PC-9 (cell line): Measurements from ENCODE around the gene CHPF2. TPM values are rescaled to one million over a fixed set of nuclear protein-coding genes. Genes with fewer than 3 reads are reported as not detected.

ENCODE experiments used
- BruUV-seq: library from RNA; stranded (reverse); fragments of 400-500 nt; replicated peaks from 2 replicates; lab custom pipeline; 2021; lab: Mats Ljungman, UMichigan
- CTCF ChIA-PET: fragments of 300-600 bp; sonication (Branson Sonifier 250); formaldehyde crosslinking; loops from one replicate; lab custom pipeline; 2022; ENCODE audit warnings: antibody characterized with exemption; lab: Charles Lee
- POLR2A ChIA-PET: fragments of 300-600 bp; sonication (Branson Sonifier 250); formaldehyde crosslinking; loops from one replicate; lab custom pipeline; 2022; ENCODE audit warnings: antibody characterized with exemption; ENCODE audit not compliant: unreplicated experiment; lab: Charles Lee
- DNase-seq, 2 experiments: peaks; one replicate each; pipeline versions ENCODE4 v3.0.0 to v3.0.0-alpha.2; 2015 to 2022; ENCODE audit warnings: mixed read lengths in 1 of 2
- H2AFZ ChIP-seq: fragments of 200-600 bp; sonication (generic); 2 replicates; pipeline ENCODE4 v1.8.1; 2017; ENCODE audit warnings: antibody characterized with exemption
- H3F3A ChIP-seq: fragments of 200-600 bp; sonication (generic); 2 replicates; pipeline ENCODE4 v1.8.1; 2017; ENCODE audit warnings: antibody characterized with exemption, mild to moderate bottlenecking, low read depth; ENCODE audit not compliant: insufficient read depth
- H3K27ac ChIP-seq: fragments of 200-600 bp; sonication (generic); 2 replicates; pipeline ENCODE4 v1.6.1; 2016; ENCODE audit warnings: mixed run types
- H3K27me3 ChIP-seq: fragments of 200-600 bp; sonication (generic); 2 replicates; pipeline ENCODE4 v1.6.1; 2016; ENCODE audit warnings: low read depth, mixed run types; ENCODE audit not compliant: insufficient read depth
- H3K36me3 ChIP-seq: fragments of 200-600 bp; sonication (generic); 2 replicates; pipeline ENCODE4 v1.6.1; 2016; ENCODE audit warnings: low read depth, mixed run types
- H3K4me1 ChIP-seq: fragments of 200-600 bp; sonication (generic); replicated peaks from 2 replicates; pipeline ENCODE4 v1.6.1; 2016; ENCODE audit warnings: mixed run types; ENCODE audit not compliant: insufficient read depth
- H3K4me2 ChIP-seq: fragments of 200-600 bp; sonication (generic); 2 replicates; pipeline ENCODE4 v1.6.1; 2017; ENCODE audit warnings: mixed run types
- H3K4me3 ChIP-seq: fragments of 200-600 bp; sonication (generic); 2 replicates; pipeline ENCODE4 v1.6.1; 2016; ENCODE audit warnings: mixed run types
- H3K79me2 ChIP-seq: fragments of 200-600 bp; sonication (generic); 2 replicates; pipeline ENCODE4 v1.6.1; 2017; ENCODE audit warnings: low read depth, mixed run types
- H3K9me2 ChIP-seq: fragments of 200-600 bp; sonication (generic); 2 replicates; pipeline ENCODE4 v1.8.1; 2017; ENCODE audit warnings: mild to moderate bottlenecking; ENCODE audit not compliant: insufficient read depth
- H3K9me3 ChIP-seq: fragments of 200-600 bp; sonication (generic); 2 replicates; pipeline ENCODE4 v1.8.1; 2016; ENCODE audit warnings: low read depth; ENCODE audit not compliant: insufficient read depth
- H4K20me1 ChIP-seq: fragments of 200-600 bp; sonication (generic); 2 replicates; pipeline ENCODE4 v1.8.1; 2017; ENCODE audit not compliant: insufficient read depth
- CTCF ChIP-seq: fragments of 200-600 bp; sonication (generic); conservative IDR thresholded peaks from 2 replicates; pipeline ENCODE4 v1.6.1; 2017; ENCODE audit warnings: mixed run types, antibody characterized with exemption, mild to moderate bottlenecking, moderate library complexity
- EZH2 ChIP-seq: fragments of 200-600 bp; sonication (generic); IDR thresholded peaks from 2 replicates; pipeline ENCODE4 v1.8.0; 2017; ENCODE audit warnings: antibody characterized with exemption, low read depth
- intact Hi-C: fragments of 100-400 bp; cut with micrococcal nuclease; formaldehyde crosslinking; loops from one replicate; pipeline ENCODE4 v1.10.0; 2022; ENCODE audit not compliant: unreplicated experiment
- total RNA-seq: library from RNA; stranded (reverse); gene quantifications from 2 replicates; pipeline ENCODE4 v1.2.3, GENCODE V29; 2021

Gene CHPF2
- total RNA-seq, 1 experiment from 2014 or later: 54.9 TPM

- H3K27me3 ChIP-seq: peaks cover 25% of the 10 kb centered on the region
- H3K27ac ChIP-seq: no peak overlapping the region
- CTCF ChIA-PET: interaction anchor here (0.5 to 1.9 kb wide), 8 partner anchors 11 to 375 kb away, joined by 3 to 23 read pairs (median 6); partner anchors contain the start of genes ABCF2, ATG9B and CHPF2
- POLR2A ChIA-PET: interaction anchor here (0.7 kb wide), 1 partner anchor 216 kb away, joined by 3 read pairs; no protein-coding TSS in a partner anchor
- peak in 1 of 2 experiments; percentile 44 for DNase-seq
- H2AFZ ChIP-seq: no peak overlapping the region
- no peaks in the 10 kb centered on the region for H3K9me3 ChIP-seq
- H3K9me2 ChIP-seq: no peaks in the 10 kb centered on the region
- 0 out of 2 replicates have a peak, but pooled peaks cover 3% of the 10 kb centered on the region for H4K20me1 ChIP-seq
- intact Hi-C loops: loop anchor here (1.0 to 5.0 kb wide), 2 partner anchors 72 to 466 kb away; no protein-coding TSS in a partner anchor
- no peaks in the 10 kb centered on the region for H3K79me2 ChIP-seq
- no peak overlapping the region for H3K4me3 ChIP-seq
- no peaks in the 10 kb centered on the region; the same call in 1 of the 2 replicates for H3K4me1 ChIP-seq
- peaks cover 16% of the 10 kb centered on the region for H3F3A ChIP-seq
- no TSS peak for BruUV-seq
- H3K4me2 ChIP-seq: no peak overlapping the region
- H3K36me3 ChIP-seq: no peaks in the 10 kb centered on the region
- TF ChIP-seq EZH2 (no peak), CTCF (peak; percentile 95)
Observed at GRCh38 chr7:151244196-151244840, 12.0 kb downstream of the CHPF2 start.

DNA sequence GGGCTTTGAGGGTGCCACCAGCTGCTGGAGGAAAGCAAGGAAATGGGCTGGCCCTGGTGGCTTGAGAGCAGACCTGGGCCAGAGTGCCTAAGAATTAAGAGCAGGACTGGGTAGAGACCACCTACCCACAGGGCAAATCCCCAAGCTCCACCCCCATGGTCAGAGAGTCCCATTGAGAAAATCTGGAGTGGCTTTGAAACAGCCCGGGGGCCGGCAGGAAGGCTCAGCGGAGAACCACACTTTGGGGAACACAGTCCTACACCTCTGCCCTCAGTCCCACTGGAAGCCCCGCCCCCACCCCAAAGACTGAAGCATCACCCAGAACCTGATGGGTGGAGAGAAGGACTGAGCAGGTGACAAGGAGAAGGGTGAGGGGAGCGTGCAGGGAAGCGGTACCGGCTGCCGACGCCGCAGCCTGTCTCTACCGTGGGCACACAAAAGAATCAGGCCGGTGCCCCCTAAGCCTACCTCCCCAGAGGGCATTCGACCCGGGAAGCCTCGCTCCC, 12.6 kb downstream of the CHPF2 start:
- Histone ChIP-seq H4K20me1 (0 out of 2 replicates have a peak, but pooled peaks cover 3% of the 10 kb centered on the region), H3K9me2 (no peaks in the 10 kb centered on the region), H3K4me1 (no peaks in the 10 kb centered on the region; the same call in 1 of the 2 replicates), H3F3A (peaks cover 16% of the 10 kb centered on the region), H2AFZ (no peak overlapping the region), H3K9me3 (no peaks in the 10 kb centered on the region), H3K27ac (no peak overlapping the region), H3K4me2 (no peak overlapping the region), H3K4me3 (no peak overlapping the region), H3K79me2 (no peaks in the 10 kb centered on the region), H3K27me3 (peaks cover 26% of the 10 kb centered on the region), H3K36me3 (no peaks in the 10 kb centered on the region)
- BruUV-seq: no TSS peak
- intact Hi-C loops: loop anchor here (1.0 to 5.0 kb wide), 2 partner anchors 73 to 467 kb away; no protein-coding TSS in a partner anchor
- TF ChIP-seq EZH2: no peak
- POLR2A ChIA-PET: no interaction called here
- DNase-seq: no peak
- CTCF ChIA-PET: interaction anchor here (0.6 to 1.9 kb wide), 4 partner anchors 12 to 376 kb away, joined by 6 to 23 read pairs (median 10); partner anchors contain the start of genes ABCF2 and CHPF2

GRCh38 chr7:151245360-151246101, 13.2 kb downstream of the CHPF2 start:
- intact Hi-C loops: no loop called here
- no peaks in the 10 kb centered on the region for H3K9me3 ChIP-seq
- POLR2A ChIA-PET: no interaction called here
- no peak for DNase-seq
- no peak overlapping the region for H3K27ac ChIP-seq
- H3K4me1 ChIP-seq: no peaks in the 10 kb centered on the region; the same call in 1 of the 2 replicates
- no peak overlapping the region for H2AFZ ChIP-seq
- no peaks in the 10 kb centered on the region for H3K9me2 ChIP-seq
- no TSS peak for BruUV-seq
- H3K27me3 ChIP-seq: peaks cover 33% of the 10 kb centered on the region
- 0 out of 2 replicates have a peak, but pooled peaks cover 3% of the 10 kb centered on the region for H4K20me1 ChIP-seq
- no peaks in the 10 kb centered on the region for H3K36me3 ChIP-seq
- CTCF ChIA-PET: no interaction called here
- no peaks in the 10 kb centered on the region for H3K79me2 ChIP-seq
- peak; percentile 47 for TF ChIP-seq CTCF
- no peak for TF ChIP-seq EZH2
- H3K4me2 ChIP-seq: no peak overlapping the region
- peaks cover 16% of the 10 kb centered on the region for H3F3A ChIP-seq
- H3K4me3 ChIP-seq: no peak overlapping the region
